Middle frontal gyrus (tissue), 1 donor: Measurements from ENCODE around the gene CDK9.
"Not testable (repeated sequence)": the region's sequence is repeated elsewhere in the genome, so short reads cannot be mapped to it uniquely, and the experiment has no call there.

ENCODE experiments used
- DNase-seq: peaks from one replicate; pipeline ENCODE4 v3.0.0-alpha.2; 2015; ENCODE audit warnings: low spot score; ENCODE audit errors: extremely low spot score

Gene CDK9

GRCh38 chr9:127779136-127779981, 6.5 kb upstream of the CDK9 start:
- no peak for DNase-seq

GRCh38 chr9:127780126-127780885, 5.5 kb upstream of the CDK9 start:
- no peak for DNase-seq

- not testable (repeated sequence) for DNase-seq
These were observed 4.9 kb upstream of the CDK9 start for GRCh38 chr9:127780909-127781308.

- no peak for DNase-seq
These were observed 4.0 kb upstream of the CDK9 start for GRCh38 chr9:127781806-127782205.

- DNase-seq = no peak
These were observed 2.5 kb upstream of the CDK9 start for GRCh38 chr9:127783111-127784008.

GRCh38 chr9:127785023-127785932, 556 bp upstream of the CDK9 start:
- DNase-seq = no peak

GRCh38 chr9:127786773-127787104, 905 bp downstream of the CDK9 start:
- no peak for DNase-seq

GRCh38 chr9:127788337-127789011, 2.6 kb downstream of the CDK9 start:
- DNase-seq = no peak

GRCh38 chr9:127789179-127789578, 3.3 kb downstream of the CDK9 start:
- DNase-seq = no peak

- no peak for DNase-seq
These were observed 4.4 kb downstream of the CDK9 start for GRCh38 chr9:127790094-127790855.

GRCh38 chr9:127791085-127791484, 5.3 kb downstream of the CDK9 start:
- DNase-seq = no peak

GRCh38 chr9:127792417-127793031, 6.7 kb downstream of the CDK9 start:
- no peak for DNase-seq

GRCh38 chr9:127793093-127793708, 7.4 kb downstream of the CDK9 start:
- DNase-seq = no peak

- no peak for DNase-seq
These were observed 8.4 kb downstream of the CDK9 start for GRCh38 chr9:127794001-127794791.

GRCh38 chr9:127796225-127796813, 10.5 kb downstream of the CDK9 start:
- DNase-seq = no peak

GRCh38 chr9:127796852-127797370, 11.1 kb downstream of the CDK9 start:
- no peak for DNase-seq

- no peak for DNase-seq
These were observed 16.2 kb downstream of the CDK9 start for GRCh38 chr9:127801955-127802575.
